Neural crest cell (in vitro differentiated cells): ENCODE results near the gene DSCAM. TPM values are rescaled to one million over a fixed set of nuclear protein-coding genes. Genes with fewer than 3 reads are reported as not detected.

Experiments used
- DNase-seq: peaks from one replicate; pipeline ENCODE4 v3.0.0; 2021; ENCODE audit warnings: low read depth, mixed read lengths, low spot score
- H3K27ac Mint-ChIP-seq: one replicate; pipeline ENCODE4 v1.8.0; 2021; ENCODE audit warnings: mild to moderate bottlenecking, mixed read lengths; ENCODE audit not compliant: unreplicated experiment
- H3K27me3 Mint-ChIP-seq: 2 replicates; pipeline ENCODE4 v1.8.0; 2021; ENCODE audit warnings: low read depth, mild to moderate bottlenecking, mixed read lengths
- H3K36me3 Mint-ChIP-seq: 2 replicates; pipeline ENCODE4 v1.8.0; 2021; ENCODE audit warnings: low read depth, mild to moderate bottlenecking, mixed read lengths
- H3K4me1 Mint-ChIP-seq: 2 replicates; pipeline ENCODE4 v1.8.0; 2021; ENCODE audit warnings: mixed read lengths
- H3K4me3 Mint-ChIP-seq: one replicate; pipeline ENCODE4 v1.8.0; 2021; ENCODE audit warnings: mild to moderate bottlenecking, mixed read lengths
- H3K9me3 Mint-ChIP-seq: 2 replicates; pipeline ENCODE4 v1.8.0; 2021; ENCODE audit warnings: mixed read lengths
- CTCF ChIP-seq: fragments of 200-600 bp; sonication (generic); conservative IDR thresholded peaks from 2 replicates; pipeline ENCODE4 v1.5.0; 2021; ENCODE audit warnings: antibody characterized with exemption, mild to moderate bottlenecking
- total RNA-seq: library from RNA; stranded (reverse); gene quantifications from 2 replicates; pipeline ENCODE4 v1.2.1, GENCODE V29; 2021

DSCAM gene
- total RNA-seq, 1 donor from 2014 or later = 0.19 TPM

- no peak overlapping the region for H3K4me3 Mint-ChIP-seq
- DNase-seq = no peak
- no peaks in the 10 kb centered on the region for H3K9me3 Mint-ChIP-seq
- no peak overlapping the region for H3K27ac Mint-ChIP-seq
- peaks cover 38% of the 10 kb centered on the region for H3K27me3 Mint-ChIP-seq
- TF ChIP-seq CTCF = no peak
- H3K4me1 Mint-ChIP-seq = peaks cover 16% of the 10 kb centered on the region
- no peaks in the 10 kb centered on the region for H3K36me3 Mint-ChIP-seq
Measured at GRCh38 chr21:40210251-40210650, 636.7 kb downstream of the DSCAM start.

GRCh38 chr21:40208948-40209345 is 638.0 kb downstream of the DSCAM start:
- no peak overlapping the region for H3K4me3 Mint-ChIP-seq

GRCh38 chr21:40208206-40208947 is 638.6 kb downstream of the DSCAM start:
- Mint-ChIP-seq H3K36me3 (no peaks in the 10 kb centered on the region), H3K4me1 (peaks cover 16% of the 10 kb centered on the region), H3K27me3 (peaks cover 41% of the 10 kb centered on the region), H3K9me3 (no peaks in the 10 kb centered on the region), H3K4me3 (no peak overlapping the region), H3K27ac (no peak overlapping the region)
- no peak for DNase-seq
- no peak for TF ChIP-seq CTCF

More at GRCh38 chr21:40208948-40209345, 638.0 kb downstream of the DSCAM start:
- DNase-seq = no peak
- no peaks in the 10 kb centered on the region for H3K36me3 Mint-ChIP-seq
- peaks cover 43% of the 10 kb centered on the region for H3K27me3 Mint-ChIP-seq
- H3K4me1 Mint-ChIP-seq = peaks cover 16% of the 10 kb centered on the region
- no peak overlapping the region for H3K27ac Mint-ChIP-seq
- no peaks in the 10 kb centered on the region for H3K9me3 Mint-ChIP-seq
- TF ChIP-seq CTCF = no peak

GRCh38 chr21:40200946-40201345 is 646.0 kb downstream of the DSCAM start:
- Mint-ChIP-seq H3K36me3 (no peaks in the 10 kb centered on the region), H3K9me3 (peaks cover 5% of the 10 kb centered on the region), H3K4me3 (no peak overlapping the region), H3K4me1 (no peaks in the 10 kb centered on the region), H3K27ac (no peak overlapping the region), H3K27me3 (peaks cover 17% of the 10 kb centered on the region)
- DNase-seq = no peak
- TF ChIP-seq CTCF = no peak

GRCh38 chr21:40200126-40200525 is 646.8 kb downstream of the DSCAM start:
- no peak for TF ChIP-seq CTCF
- peaks cover 17% of the 10 kb centered on the region for H3K27me3 Mint-ChIP-seq
- DNase-seq = no peak
- H3K4me1 Mint-ChIP-seq = no peaks in the 10 kb centered on the region
- no peak overlapping the region for H3K27ac Mint-ChIP-seq
- H3K4me3 Mint-ChIP-seq = no peak overlapping the region
- H3K36me3 Mint-ChIP-seq = no peaks in the 10 kb centered on the region
- peaks cover 5% of the 10 kb centered on the region for H3K9me3 Mint-ChIP-seq
